Measurements from ENCODE around the gene CELA3B.

- TF ChIP-seq EZH2 (conservative IDR thresholded peaks at IDR 0.05; ENCODE audit: low read depth, low read length) (no peak), SMAD3 (CRISPR knock-in tag; IDR thresholded peaks at IDR 0.05) (no peak), CREB1 (IDR thresholded peaks at IDR 0.05) (no peak), CREB1 (CRISPR knock-in tag; IDR thresholded peaks at IDR 0.05) (no peak), EED (CRISPR knock-in tag; IDR thresholded peaks at IDR 0.05) (no peak), GATAD1 (CRISPR knock-in tag; IDR thresholded peaks at IDR 0.05) (no peak)
These were observed 37.9 kb upstream of the CELA3B start for GRCh38 chr1:21938732-21939538.

All from HepG2 (cell line).